Bone marrow (tissue), 2 donors: ENCODE measurements around the gene GAS7.
A peak's percentile ranks its signal among the peaks of the same experiment; 100 is the strongest.
"Not testable (repeated sequence)": the region's sequence is repeated elsewhere in the genome, so short reads cannot be mapped to it uniquely, and the experiment has no call there.

ENCODE experiments used
- DNase-seq, 2 donors: peaks; one replicate each; lab custom pipeline; 2025; lab: John Stamatoyannopoulos, UW

The GAS7 gene

GRCh38 chr17:9942885-9943284 is 255.5 kb downstream of the GAS7 start:
- no peak for DNase-seq

GRCh38 chr17:9941305-9941704 is 257.1 kb downstream of the GAS7 start:
- DNase-seq: no peak

GRCh38 chr17:9940841-9941240 is 257.6 kb downstream of the GAS7 start:
- no peak for DNase-seq

- DNase-seq: no peak
These were observed 259.6 kb downstream of the GAS7 start for GRCh38 chr17:9938764-9939163.

- no peak for DNase-seq
These were observed 260.5 kb downstream of the GAS7 start for GRCh38 chr17:9937901-9938300.

- no peak for DNase-seq
These were observed 261.1 kb downstream of the GAS7 start for GRCh38 chr17:9937241-9937761.

GRCh38 chr17:9936095-9936494 is 262.3 kb downstream of the GAS7 start:
- DNase-seq: no peak

- no peak for DNase-seq
These were observed 263.0 kb downstream of the GAS7 start for GRCh38 chr17:9935408-9935807.

GRCh38 chr17:9934331-9934730 is 264.1 kb downstream of the GAS7 start:
- DNase-seq: no peak

GRCh38 chr17:9932491-9932890 is 265.9 kb downstream of the GAS7 start:
- no peak for DNase-seq

GRCh38 chr17:9931144-9931741 is 267.2 kb downstream of the GAS7 start:
- DNase-seq: no peak

- DNase-seq: no peak
These were observed 268.5 kb downstream of the GAS7 start for GRCh38 chr17:9929871-9930270.

- no peak for DNase-seq
These were observed 269.6 kb downstream of the GAS7 start for GRCh38 chr17:9928601-9929333.

GRCh38 chr17:9926150-9926804 is 272.1 kb downstream of the GAS7 start:
- DNase-seq: no peak

GRCh38 chr17:9925457-9925856 is 272.9 kb downstream of the GAS7 start:
- DNase-seq: no peak

GRCh38 chr17:9924735-9925191 is 273.6 kb downstream of the GAS7 start:
- peak in 1 of 2 donors; percentile 47 for DNase-seq

GRCh38 chr17:9922012-9922848 is 276.2 kb downstream of the GAS7 start:
- DNase-seq: no peak

- DNase-seq: not testable (repeated sequence)
These were observed 277.2 kb downstream of the GAS7 start for GRCh38 chr17:9921216-9921615.

GRCh38 chr17:9918804-9919352 is 279.5 kb downstream of the GAS7 start:
- DNase-seq: no peak

GRCh38 chr17:9918352-9918751 is 280.1 kb downstream of the GAS7 start:
- DNase-seq: no peak

- no peak for DNase-seq
These were observed 280.6 kb downstream of the GAS7 start for GRCh38 chr17:9917801-9918200.

GRCh38 chr17:9917131-9917530 is 281.3 kb downstream of the GAS7 start:
- no peak for DNase-seq
